ENCODE data around the gene ZNF580. TPM values are rescaled to one million over a fixed set of nuclear protein-coding genes. Genes with fewer than 3 reads are reported as not detected.
A peak's percentile ranks its signal among the peaks of the same experiment; 100 is the strongest.

Gene ZNF580
- total RNA-seq, 6 donors from 2014 or later: 28.1 to 84.1 (median 38.0) TPM

GRCh38 chr19:55626350-55626749 is 14.5 kb upstream of the ZNF580 start:
- H3K27ac ChIP-seq: no peak overlapping the region
- H3K4me1 ChIP-seq: peaks cover 7 to 19% (median 11%) of the 10 kb centered on the region in 4 donors
- no peaks in the 10 kb centered on the region for H3K9me3 ChIP-seq
- H3K36me3 ChIP-seq: peaks cover 0 to 12% (median 4%) of the 10 kb centered on the region in 4 donors
- no peak for ATAC-seq (ENCODE audit: low FRiP score in 2 of 2)
- no peak overlapping the region for H3K4me3 ChIP-seq
- no peak for DNase-seq
- TF ChIP-seq CTCF (IDR thresholded peaks at IDR 0.05): no peak
- no peak for TF ChIP-seq POLR2AphosphoS5 (IDR thresholded peaks at IDR 0.05)
- no peak for TF ChIP-seq POLR2A (IDR thresholded peaks at IDR 0.05)
- TF ChIP-seq EP300 (IDR thresholded peaks at IDR 0.05): no peak
- WGBS, 2 donors: 86 to 88% methylated on average over 11 of the region's 11 CpGs
- no peaks in the 10 kb centered on the region for H3K27me3 ChIP-seq

- ATAC-seq (ENCODE audit: low FRiP score in 2 of 2) (peak; percentile 87 to 91), DNase-seq (peak in 1 of 2 donors; percentile 92)
- Histone ChIP-seq H3K27me3 (no peaks in the 10 kb centered on the region), H3K36me3 (no peaks in the 10 kb centered on the region), H3K4me3 (no peak overlapping the region), H3K27ac (peak overlapping the region in 1 of 4 donors; percentile 48), H3K4me1 (peaks cover 23 to 39% (median 31%) of the 10 kb centered on the region in 4 donors), H3K9me3 (no peaks in the 10 kb centered on the region)
- TF ChIP-seq POLR2A (IDR thresholded peaks at IDR 0.05): no peak
- no peak for TF ChIP-seq EP300 (IDR thresholded peaks at IDR 0.05)
- peak in 1 of 2 donors; percentile 7 for TF ChIP-seq POLR2AphosphoS5 (IDR thresholded peaks at IDR 0.05)
- peak; percentile 84 to 94 (median 90) for TF ChIP-seq CTCF (IDR thresholded peaks at IDR 0.05)
- 26 to 30% methylated on average over 3 of the region's 3 CpGs for WGBS, 2 donors
Measured at GRCh38 chr19:55632463-55632834, 8.4 kb upstream of the ZNF580 start.

- Histone ChIP-seq H3K4me1 (peaks cover 33 to 51% (median 34%) of the 10 kb centered on the region in 4 donors), H3K27ac (peak overlapping the region in 1 of 4 donors; percentile 100), H3K36me3 (peaks cover 0 to 4% (median 2%) of the 10 kb centered on the region in 4 donors), H3K9me3 (no peaks in the 10 kb centered on the region), H3K27me3 (no peaks in the 10 kb centered on the region), H3K4me3 (no peak overlapping the region)
- ATAC-seq (ENCODE audit: low FRiP score in 2 of 2) (no peak), DNase-seq (no peak)
- TF ChIP-seq CTCF (IDR thresholded peaks at IDR 0.05) (no peak), POLR2A (IDR thresholded peaks at IDR 0.05) (no peak), EP300 (IDR thresholded peaks at IDR 0.05) (no peak), POLR2AphosphoS5 (IDR thresholded peaks at IDR 0.05) (no peak)
- 71 to 92% methylated on average over 8 of the region's 8 CpGs for WGBS, 2 donors
Measured at GRCh38 chr19:55633861-55634260, 6.9 kb upstream of the ZNF580 start.

GRCh38 chr19:55635334-55635717 is 5.5 kb upstream of the ZNF580 start:
- TF ChIP-seq POLR2A (IDR thresholded peaks at IDR 0.05): no peak
- TF ChIP-seq CTCF (IDR thresholded peaks at IDR 0.05): peak in 1 of 6 experiments; percentile 4
- no peaks in the 10 kb centered on the region for H3K27me3 ChIP-seq
- peak overlapping the region; percentile 92 to 100 (median 97) for H3K27ac ChIP-seq
- peak overlapping the region; percentile 68 to 98 (median 82) for H3K4me3 ChIP-seq
- H3K36me3 ChIP-seq: peaks cover 0 to 4% (median 2%) of the 10 kb centered on the region in 4 donors
- DNase-seq (no peak), ATAC-seq (ENCODE audit: low FRiP score in 2 of 2) (no peak)
- 6 to 7% methylated on average over 9 of the region's 9 CpGs for WGBS, 2 donors
- H3K4me1 ChIP-seq: peaks cover 47 to 66% (median 49%) of the 10 kb centered on the region in 4 donors
- H3K9me3 ChIP-seq: no peaks in the 10 kb centered on the region

- WGBS, 2 donors: 67% methylated on average over 7 of the region's 7 CpGs
- TF ChIP-seq EP300 (IDR thresholded peaks at IDR 0.05): no peak
- no peak for TF ChIP-seq CTCF (IDR thresholded peaks at IDR 0.05)
- no peak for TF ChIP-seq POLR2AphosphoS5 (IDR thresholded peaks at IDR 0.05)
- TF ChIP-seq POLR2A (IDR thresholded peaks at IDR 0.05): no peak
Measured at GRCh38 chr19:55635856-55636440, 4.9 kb upstream of the ZNF580 start.

More at GRCh38 chr19:55635856-55636440, 4.9 kb upstream of the ZNF580 start:
- peaks cover 51 to 72% (median 53%) of the 10 kb centered on the region in 4 donors for H3K4me1 ChIP-seq
- H3K27me3 ChIP-seq: no peaks in the 10 kb centered on the region
- H3K27ac ChIP-seq: peak overlapping the region; percentile 92 to 100 (median 97)
- ATAC-seq (ENCODE audit: low FRiP score in 2 of 2) (no peak), DNase-seq (no peak)
- peak overlapping the region; percentile 68 to 98 (median 82) for H3K4me3 ChIP-seq
- no peaks in the 10 kb centered on the region for H3K9me3 ChIP-seq
- H3K36me3 ChIP-seq: peaks cover 0 to 4% (median 2%) of the 10 kb centered on the region in 4 donors

Data from upper lobe of left lung (tissue), 6 donors.